ENCODE results near the gene TXNDC5.
"Not testable (repeated sequence)": the region's sequence is repeated elsewhere in the genome, so short reads cannot be mapped to it uniquely, and the experiment has no call there.

TXNDC5 gene

GRCh38 chr6:7912736-7913517 is 2.3 kb upstream of the TXNDC5 start:
- DNase-seq = no peak

GRCh38 chr6:7912024-7912423 is 1.4 kb upstream of the TXNDC5 start:
- DNase-seq = no peak

- no peak for DNase-seq
Measured at GRCh38 chr6:7911345-7911725, 747 bp upstream of the TXNDC5 start.

- no peak for DNase-seq
Measured at GRCh38 chr6:7910298-7910653, 312 bp downstream of the TXNDC5 start.

- peak in 1 of 2 experiments; percentile 7 for DNase-seq
Measured at GRCh38 chr6:7909323-7910276, 988 bp downstream of the TXNDC5 start.

- DNase-seq = no peak
Measured at GRCh38 chr6:7907159-7907558, 3.4 kb downstream of the TXNDC5 start.

- DNase-seq = no peak
Measured at GRCh38 chr6:7906741-7907140, 3.8 kb downstream of the TXNDC5 start.

- no peak for DNase-seq
Measured at GRCh38 chr6:7905416-7905815, 5.2 kb downstream of the TXNDC5 start.

GRCh38 chr6:7904654-7905319 is 5.8 kb downstream of the TXNDC5 start:
- no peak for DNase-seq

- DNase-seq = no peak
Measured at GRCh38 chr6:7903673-7904072, 6.9 kb downstream of the TXNDC5 start.

GRCh38 chr6:7902867-7903266 is 7.7 kb downstream of the TXNDC5 start:
- DNase-seq = no peak

GRCh38 chr6:7902221-7902620 is 8.4 kb downstream of the TXNDC5 start:
- no peak for DNase-seq

- DNase-seq = no peak
Measured at GRCh38 chr6:7901780-7902179, 8.8 kb downstream of the TXNDC5 start.

- DNase-seq = no peak
Measured at GRCh38 chr6:7901056-7901455, 9.5 kb downstream of the TXNDC5 start.

GRCh38 chr6:7900621-7901020 is 10.0 kb downstream of the TXNDC5 start:
- no peak for DNase-seq

- DNase-seq = no peak
Measured at GRCh38 chr6:7899889-7900213, 10.7 kb downstream of the TXNDC5 start.

- no peak for DNase-seq
Measured at GRCh38 chr6:7899101-7899888, 11.3 kb downstream of the TXNDC5 start.

GRCh38 chr6:7898193-7898586 is 12.4 kb downstream of the TXNDC5 start:
- not testable (repeated sequence) for DNase-seq

GRCh38 chr6:7897461-7898192 is 13.0 kb downstream of the TXNDC5 start:
- no peak for DNase-seq

GRCh38 chr6:7896465-7896987 is 14.1 kb downstream of the TXNDC5 start:
- no peak for DNase-seq

- DNase-seq = no peak
Measured at GRCh38 chr6:7895125-7895423, 15.5 kb downstream of the TXNDC5 start.
